HepG2 (cell line): ENCODE measurements around the gene CCND2.

Source experiments
- BCLAF1 ChIP-seq: fragments of 450-650 bp; IDR thresholded peaks from 2 replicates; pipeline ENCODE4 v1.6.1; 2017; ENCODE audit warnings: mild to moderate bottlenecking
- HIVEP1 ChIP-seq: sonication (generic); formaldehyde crosslinking; IDR thresholded peaks from 2 replicates; pipeline ENCODE4 v1.4.0; 2020; ENCODE audit warnings: mild to moderate bottlenecking, missing genetic modification reagents
- PRDM10 ChIP-seq: sonication (generic); formaldehyde crosslinking; IDR thresholded peaks from 2 replicates; pipeline ENCODE4 v1.4.0; 2020; ENCODE audit warnings: low read depth, missing genetic modification reagents

- no peak for TF ChIP-seq HIVEP1
- TF ChIP-seq BCLAF1 = no peak
- no peak for TF ChIP-seq PRDM10
Measured at GRCh38 chr12:4250691-4251090, 22.9 kb upstream of the CCND2 start.
